ENCODE results near the gene AUTS2.

AUTS2 gene

DNA sequence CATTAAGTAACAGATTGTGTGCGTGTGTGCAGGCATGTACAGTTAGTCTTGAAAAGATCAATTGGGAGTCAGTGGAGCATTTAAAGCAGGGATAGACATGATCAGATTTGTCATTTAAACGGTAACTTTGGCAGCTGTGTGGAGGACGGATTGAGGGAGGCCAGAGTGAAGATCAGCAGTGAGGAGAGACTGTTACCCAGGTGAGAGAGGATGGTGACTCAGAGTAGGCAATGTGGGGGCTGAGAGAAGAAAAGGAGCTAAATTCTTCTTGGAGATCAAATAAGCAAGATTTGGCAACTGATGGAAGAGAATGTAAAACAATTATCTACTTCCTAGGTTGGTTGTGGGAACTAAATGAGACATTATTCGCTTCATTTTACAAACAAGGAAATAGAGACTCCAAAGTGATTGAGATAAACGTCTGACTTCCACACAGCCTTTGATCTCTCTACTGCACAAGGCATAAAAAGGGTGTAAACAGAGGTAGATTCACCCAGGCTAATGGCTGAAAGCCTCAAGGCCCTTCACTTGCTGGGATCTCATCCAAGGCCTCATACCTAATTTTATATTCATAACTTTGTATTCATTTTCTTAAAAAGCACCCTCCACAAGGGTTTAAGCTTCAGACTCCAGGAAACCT lies 868.6 kb downstream of the AUTS2 start:
- Histone ChIP-seq H3K36me3 (ENCODE audit: insufficient read depth, low read length) (no peaks in the 10 kb centered on the region), H3K79me2 (ENCODE audit: insufficient read depth, low read length) (no peaks in the 10 kb centered on the region), H3K9ac (ENCODE audit: low read length) (no peak overlapping the region), H2AFZ (ENCODE audit: low read length) (no peak overlapping the region), H3F3A (ENCODE audit: insufficient read depth, low read length) (no peaks in the 10 kb centered on the region), H3K27me3 (ENCODE audit: insufficient read depth, low read length) (no peaks in the 10 kb centered on the region), H3K27ac (ENCODE audit: low read depth, low read length, poor library complexity, severe bottlenecking) (no peak overlapping the region), H3K9me3 (ENCODE audit: low read length) (no peaks in the 10 kb centered on the region), H3K9me2 (ENCODE audit: low read depth, low read length) (no peaks in the 10 kb centered on the region), H3K4me1 (ENCODE audit: insufficient read depth, low read length, severe bottlenecking) (no peaks in the 10 kb centered on the region), H3K4me2 (ENCODE audit: low read length) (no peak overlapping the region), H4K20me1 (ENCODE audit: insufficient read depth, low read length) (no peaks in the 10 kb centered on the region), H3K4me3 (ENCODE audit: low read depth, low read length, poor library complexity, severe bottlenecking) (no peak overlapping the region)
- TF ChIP-seq, protein P1, sequence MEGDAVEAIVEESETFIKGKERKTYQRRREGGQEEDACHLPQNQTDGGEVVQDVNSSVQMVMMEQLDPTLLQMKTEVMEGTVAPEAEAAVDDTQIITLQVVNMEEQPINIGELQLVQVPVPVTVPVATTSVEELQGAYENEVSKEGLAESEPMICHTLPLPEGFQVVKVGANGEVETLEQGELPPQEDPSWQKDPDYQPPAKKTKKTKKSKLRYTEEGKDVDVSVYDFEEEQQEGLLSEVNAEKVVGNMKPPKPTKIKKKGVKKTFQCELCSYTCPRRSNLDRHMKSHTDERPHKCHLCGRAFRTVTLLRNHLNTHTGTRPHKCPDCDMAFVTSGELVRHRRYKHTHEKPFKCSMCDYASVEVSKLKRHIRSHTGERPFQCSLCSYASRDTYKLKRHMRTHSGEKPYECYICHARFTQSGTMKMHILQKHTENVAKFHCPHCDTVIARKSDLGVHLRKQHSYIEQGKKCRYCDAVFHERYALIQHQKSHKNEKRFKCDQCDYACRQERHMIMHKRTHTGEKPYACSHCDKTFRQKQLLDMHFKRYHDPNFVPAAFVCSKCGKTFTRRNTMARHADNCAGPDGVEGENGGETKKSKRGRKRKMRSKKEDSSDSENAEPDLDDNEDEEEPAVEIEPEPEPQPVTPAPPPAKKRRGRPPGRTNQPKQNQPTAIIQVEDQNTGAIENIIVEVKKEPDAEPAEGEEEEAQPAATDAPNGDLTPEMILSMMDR (IDR thresholded peaks at IDR 0.05; ENCODE audit: low read length): no peak
- no peak for TF ChIP-seq EZH2 (IDR thresholded peaks at IDR 0.05; ENCODE audit: borderline replicate concordance, low read length)

DNA sequence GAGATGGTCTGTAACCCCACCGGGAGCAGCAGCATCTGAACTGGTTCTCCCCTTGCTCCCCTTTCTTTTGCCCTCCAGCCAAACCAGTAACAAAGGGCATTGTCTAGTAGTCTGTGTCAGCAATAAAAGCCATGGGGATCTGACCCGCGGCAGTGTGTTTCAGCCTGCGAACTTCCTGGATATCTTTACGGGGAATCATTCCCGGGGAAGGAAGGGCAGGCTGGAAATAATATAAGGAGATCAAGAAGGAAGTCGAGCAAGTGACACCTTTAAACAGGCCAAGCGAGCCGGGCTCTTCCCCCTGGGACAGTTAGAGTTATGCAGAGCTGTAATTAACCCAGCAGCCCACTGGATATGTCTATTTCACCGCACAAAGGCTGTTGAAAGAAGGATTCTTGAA lies 872.5 kb downstream of the AUTS2 start:
- TF ChIP-seq, protein P1 (IDR thresholded peaks at IDR 0.05; ENCODE audit: low read length): no peak
- TF ChIP-seq EZH2 (IDR thresholded peaks at IDR 0.05; ENCODE audit: borderline replicate concordance, low read length): no peak
- H3K27me3 ChIP-seq (ENCODE audit: insufficient read depth, low read length): no peaks in the 10 kb centered on the region
- no peak overlapping the region for H3K9ac ChIP-seq (ENCODE audit: low read length)
- no peak overlapping the region for H3K4me3 ChIP-seq (ENCODE audit: low read depth, low read length, poor library complexity, severe bottlenecking)
- no peak overlapping the region for H3K27ac ChIP-seq (ENCODE audit: low read depth, low read length, poor library complexity, severe bottlenecking)
- H3K36me3 ChIP-seq (ENCODE audit: insufficient read depth, low read length): no peaks in the 10 kb centered on the region
- H4K20me1 ChIP-seq (ENCODE audit: insufficient read depth, low read length): no peaks in the 10 kb centered on the region
- no peaks in the 10 kb centered on the region for H3K4me1 ChIP-seq (ENCODE audit: insufficient read depth, low read length, severe bottlenecking)
- H3F3A ChIP-seq (ENCODE audit: insufficient read depth, low read length): no peaks in the 10 kb centered on the region
- H3K79me2 ChIP-seq (ENCODE audit: insufficient read depth, low read length): no peaks in the 10 kb centered on the region
- no peak overlapping the region for H3K4me2 ChIP-seq (ENCODE audit: low read length)
- no peaks in the 10 kb centered on the region for H3K9me3 ChIP-seq (ENCODE audit: low read length)
- no peaks in the 10 kb centered on the region for H3K9me2 ChIP-seq (ENCODE audit: low read depth, low read length)
- H2AFZ ChIP-seq (ENCODE audit: low read length): no peak overlapping the region

DNA sequence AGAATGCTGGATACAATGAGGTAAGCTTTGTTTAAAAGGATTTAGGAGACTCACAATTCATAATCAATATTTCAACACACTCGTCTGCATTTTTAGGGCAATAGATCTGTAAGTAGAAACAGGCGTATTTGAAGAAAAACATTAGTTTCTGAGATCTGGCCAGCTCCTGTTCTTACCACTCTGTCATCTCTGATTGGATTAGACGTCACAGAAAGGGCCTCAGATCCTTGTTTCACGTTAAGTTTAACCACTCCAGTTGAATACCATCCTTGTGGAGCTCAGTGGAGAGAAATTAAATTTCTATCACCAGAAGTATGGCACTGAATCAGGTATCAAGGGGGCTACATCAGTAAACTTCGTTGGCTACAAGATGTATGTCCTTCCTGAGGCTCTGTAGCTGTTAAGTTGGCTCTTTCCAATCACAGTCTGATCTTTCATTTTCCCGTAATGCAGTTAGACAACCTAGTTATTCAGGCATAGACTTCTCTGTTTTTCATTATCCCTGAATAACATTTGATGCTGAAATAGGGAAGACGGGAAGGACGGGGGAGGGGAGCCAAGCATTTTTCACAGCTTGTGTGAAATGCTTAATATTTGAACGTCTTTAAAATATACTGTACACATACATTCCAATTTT lies 874.4 kb downstream of the AUTS2 start:
- Histone ChIP-seq H3F3A (ENCODE audit: insufficient read depth, low read length) (no peaks in the 10 kb centered on the region), H3K9me2 (ENCODE audit: low read depth, low read length) (no peaks in the 10 kb centered on the region), H2AFZ (ENCODE audit: low read length) (no peak overlapping the region), H3K4me2 (ENCODE audit: low read length) (no peak overlapping the region), H4K20me1 (ENCODE audit: insufficient read depth, low read length) (no peaks in the 10 kb centered on the region), H3K4me1 (ENCODE audit: insufficient read depth, low read length, severe bottlenecking) (no peaks in the 10 kb centered on the region), H3K27ac (ENCODE audit: low read depth, low read length, poor library complexity, severe bottlenecking) (no peak overlapping the region), H3K9me3 (ENCODE audit: low read length) (no peaks in the 10 kb centered on the region), H3K4me3 (ENCODE audit: low read depth, low read length, poor library complexity, severe bottlenecking) (no peak overlapping the region), H3K9ac (ENCODE audit: low read length) (no peak overlapping the region), H3K79me2 (ENCODE audit: insufficient read depth, low read length) (no peaks in the 10 kb centered on the region), H3K27me3 (ENCODE audit: insufficient read depth, low read length) (no peaks in the 10 kb centered on the region), H3K36me3 (ENCODE audit: insufficient read depth, low read length) (no peaks in the 10 kb centered on the region)
- TF ChIP-seq, protein P1 (IDR thresholded peaks at IDR 0.05; ENCODE audit: low read length): no peak
- TF ChIP-seq EZH2 (IDR thresholded peaks at IDR 0.05; ENCODE audit: borderline replicate concordance, low read length): no peak

Measured in OCI-LY1 (cell line).